IMR-90 (cell line): Measurements from ENCODE around the gene C10orf105. TPM values are rescaled to one million over a fixed set of nuclear protein-coding genes. Genes with fewer than 3 reads are reported as not detected.

Source experiments
- ATAC-seq: fragments of 200-7000 bp; cut with Tn5 transposase; 2 replicates; pipeline ENCODE4 v1.9.1; 2020; ENCODE audit warnings: low read depth, mild to moderate bottlenecking, moderate library complexity
- BruUV-seq: library from RNA; stranded (reverse); fragments of 400-500 nt; replicated peaks from 2 replicates; lab custom pipeline; 2021; lab: Mats Ljungman, UMichigan
- CTCF ChIA-PET: fragments of 300-600 bp; formaldehyde crosslinking; extraction: SDS; loops from one replicate; lab custom pipeline; 2021; ENCODE audit warnings: antibody characterized with exemption; lab: Yijun Ruan, JAX
- POLR2A ChIA-PET: fragments of 300-600 bp; sonication (Branson Sonifier 250); formaldehyde crosslinking; loops from one replicate; lab custom pipeline; 2022; ENCODE audit warnings: antibody characterized with exemption; ENCODE audit not compliant: unreplicated experiment; lab: Charles Lee
- DNase-seq: peaks from one replicate; pipeline ENCODE4 v3.0.0; 2013
- H2AFZ ChIP-seq: replicated peaks from 2 replicates; pipeline ENCODE3; 2013; ENCODE audit warnings: low read length, mild to moderate bottlenecking; ENCODE audit not compliant: poor library complexity
- H2AK5ac ChIP-seq: 2 replicates; pipeline ENCODE4 v1.6.1; 2013; ENCODE audit warnings: low read depth, low read length, inconsistent platforms
- H2AK9ac ChIP-seq: replicated peaks from 2 replicates; pipeline ENCODE3; 2013; ENCODE audit warnings: mild to moderate bottlenecking, low read depth, low read length, moderate library complexity; ENCODE audit not compliant: poor library complexity
- H2BK120ac ChIP-seq: 2 replicates; pipeline ENCODE4 v1.6.1; 2013; ENCODE audit warnings: low read depth, low read length, inconsistent platforms
- H2BK15ac ChIP-seq: 3 replicates; pipeline ENCODE4 v1.6.1; 2013; ENCODE audit warnings: low read depth, low read length, inconsistent platforms
- H2BK20ac ChIP-seq: 2 replicates; pipeline ENCODE4 v1.6.1; 2013; ENCODE audit warnings: low read depth, mild to moderate bottlenecking, inconsistent platforms, low read length, moderate library complexity
- H2BK5ac ChIP-seq: 2 replicates; pipeline ENCODE4 v1.6.1; 2013; ENCODE audit warnings: mild to moderate bottlenecking, low read depth, low read length, inconsistent platforms; ENCODE audit not compliant: poor library complexity, severe bottlenecking
- H3K14ac ChIP-seq: replicated peaks from 2 replicates; pipeline ENCODE4 v1.6.1; 2013; ENCODE audit warnings: low read depth, low read length, inconsistent platforms
- H3K18ac ChIP-seq: 2 replicates; pipeline ENCODE4 v1.6.1; 2013; ENCODE audit warnings: low read depth, low read length, control low read depth
- H3K23ac ChIP-seq: 2 replicates; pipeline ENCODE4 v1.6.1; 2013; ENCODE audit warnings: low read depth, low read length, inconsistent platforms
- H3K27ac ChIP-seq: 2 replicates; pipeline ENCODE4 v1.5.1; 2013; ENCODE audit warnings: mild to moderate bottlenecking, control low read depth, low read length; ENCODE audit not compliant: insufficient read depth
- H3K27me3 ChIP-seq: 2 replicates; pipeline ENCODE4 v1.6.1; 2013; ENCODE audit warnings: low read length; ENCODE audit not compliant: control insufficient read depth, insufficient read depth
- H3K36me3 ChIP-seq: 2 replicates; pipeline ENCODE4 v1.6.1; 2013; ENCODE audit warnings: low read length, mixed read lengths; ENCODE audit not compliant: control insufficient read depth, insufficient read depth
- H3K4ac ChIP-seq: 2 replicates; pipeline ENCODE4 v1.6.1; 2013; ENCODE audit warnings: low read depth, low read length, inconsistent platforms
- H3K4me1 ChIP-seq: 2 replicates; pipeline ENCODE4 v1.6.1; 2013; ENCODE audit warnings: low read length, mixed read lengths; ENCODE audit not compliant: control insufficient read depth, insufficient read depth
- H3K4me2 ChIP-seq: 2 replicates; pipeline ENCODE4 v1.6.1; 2013; ENCODE audit warnings: low read depth, mild to moderate bottlenecking, control low read depth, low read length, moderate library complexity
- H3K4me3 ChIP-seq: 2 replicates; pipeline ENCODE4 v1.5.1; 2013; ENCODE audit warnings: low read depth, mild to moderate bottlenecking, control low read depth, low read length, moderate library complexity; ENCODE audit not compliant: insufficient read depth
- H3K56ac ChIP-seq: 2 replicates; pipeline ENCODE4 v1.6.1; 2013; ENCODE audit warnings: low read length, inconsistent platforms; ENCODE audit not compliant: insufficient read depth; ENCODE audit errors: extremely low read depth
- H3K79me1 ChIP-seq, 2 experiments: 2 replicates each; pipeline ENCODE4 v1.6.1; 2013; ENCODE audit warnings: low read length in 2 of 2, inconsistent platforms in 1 of 2, low read depth in 1 of 2
- H3K9ac ChIP-seq: 2 replicates; pipeline ENCODE4 v1.6.1; 2013; ENCODE audit warnings: low read depth, low read length, control low read depth
- H3K9me1 ChIP-seq: 2 replicates; pipeline ENCODE4 v1.6.1; 2013; ENCODE audit warnings: low read length, inconsistent platforms; ENCODE audit not compliant: insufficient read depth
- H3K9me3 ChIP-seq: 2 replicates; pipeline ENCODE4 v1.6.1; 2013; ENCODE audit warnings: low read length; ENCODE audit not compliant: control insufficient read depth, insufficient read depth
- H4K20me1 ChIP-seq: 2 replicates; pipeline ENCODE4 v1.6.1; 2013; ENCODE audit warnings: low read length, inconsistent platforms; ENCODE audit not compliant: insufficient read depth
- H4K5ac ChIP-seq: 2 replicates; pipeline ENCODE4 v1.6.1; 2013; ENCODE audit warnings: mild to moderate bottlenecking, low read depth, low read length, control low read depth
- H4K8ac ChIP-seq, 2 experiments: 2 replicates each; pipeline ENCODE4 v1.6.1; 2013; ENCODE audit warnings: low read depth in 2 of 2, low read length in 2 of 2, control low read depth in 1 of 2, inconsistent platforms in 1 of 2
- H4K91ac ChIP-seq: 2 replicates; pipeline ENCODE4 v1.6.1; 2013; ENCODE audit warnings: low read depth, low read length, inconsistent platforms; ENCODE audit not compliant: insufficient read depth
- BHLHE40 ChIP-seq: fragments of 150-350 bp; IDR thresholded peaks from 2 replicates; pipeline ENCODE4 v1.6.1; 2016; ENCODE audit warnings: mild to moderate bottlenecking, low read depth, low read length
- CEBPB ChIP-seq: IDR thresholded peaks from 2 replicates; pipeline ENCODE4 v1.6.1; 2012; ENCODE audit warnings: low read depth, low read length, improper control_type of control experiment
- CHD1 ChIP-seq: IDR thresholded peaks from 2 replicates; pipeline ENCODE4 v1.6.1; 2012; ENCODE audit warnings: low read depth, low read length, improper control_type of control experiment
- CTCF ChIP-seq: conservative IDR thresholded peaks from 2 replicates; pipeline ENCODE4 v1.5.1; 2012; ENCODE audit warnings: mild to moderate bottlenecking, low read depth, low read length, improper control_type of control experiment
- ELK1 ChIP-seq: fragments of 150-350 bp; IDR thresholded peaks from 2 replicates; pipeline ENCODE4 v1.6.1; 2016; ENCODE audit warnings: low read depth, mild to moderate bottlenecking, low read length, moderate library complexity, borderline replicate concordance
- FOS ChIP-seq: fragments of 150-350 bp; IDR thresholded peaks from 2 replicates; pipeline ENCODE4 v1.6.1; 2016; ENCODE audit warnings: low read depth, low read length
- MAFK ChIP-seq: IDR thresholded peaks from 2 replicates; pipeline ENCODE4 v1.6.1; 2012; ENCODE audit warnings: low read depth, low read length, improper control_type of control experiment
- MXI1 ChIP-seq: IDR thresholded peaks from 2 replicates; pipeline ENCODE4 v1.6.1; 2012; ENCODE audit warnings: low read depth, mild to moderate bottlenecking, low read length, moderate library complexity, borderline replicate concordance
- POLR2A ChIP-seq: IDR thresholded peaks from 2 replicates; pipeline ENCODE4 v1.6.1; 2012; ENCODE audit warnings: mild to moderate bottlenecking, low read depth, low read length
- RCOR1 ChIP-seq: IDR thresholded peaks from 2 replicates; pipeline ENCODE4 v1.6.1; 2012; ENCODE audit warnings: mild to moderate bottlenecking, low read length, improper control_type of control experiment; ENCODE audit not compliant: insufficient replicate concordance
- RFX5 ChIP-seq: IDR thresholded peaks from 2 replicates; pipeline ENCODE4 v1.8.0; 2012; ENCODE audit warnings: low read depth, mild to moderate bottlenecking, low read length, moderate library complexity
- USF2 ChIP-seq: fragments of 150-350 bp; IDR thresholded peaks from 2 replicates; pipeline ENCODE4 v1.6.1; 2017; ENCODE audit warnings: mild to moderate bottlenecking, antibody characterized with exemption, low read length, low read depth
- WGBS, 2 experiments: methylation state at CpG; one replicate each; pipeline versions ENCODE4 v1.1.5 to v1.1.7; 2013; ENCODE audit warnings: missing lambda C conversion rate in 2 of 2; ENCODE audit not compliant: insufficient read length in 1 of 2; ENCODE audit errors: extremely low coverage in 2 of 2; 5-methylcytosine and 5-hydroxymethylcytosine counted together
- dilution Hi-C: fragments of 300-500 bp; cut with HindIII; formaldehyde crosslinking; loops from one replicate; pipeline ENCODE4 v1.14.3; 2018; ENCODE audit warnings: low sequenced_read_pairs; ENCODE audit not compliant: unreplicated experiment
- in situ Hi-C: fragments of 300-500 bp; cut with MboI; formaldehyde crosslinking; loops from 3 replicates; pipeline ENCODE4 v1.14.3; 2019; ENCODE audit warnings: low sequenced_read_pairs, inconsistent platforms, mixed read lengths
- intact Hi-C: fragments of 100-400 bp; cut with micrococcal nuclease; formaldehyde crosslinking; loops from 2 replicates; pipeline ENCODE4 v1.10.0; 2022
- polyA plus RNA-seq, 3 experiments: library from polyadenylated mRNA; depleted of rRNA; stranded (reverse); fragments of >200 nt; gene quantifications; 2 replicates each; pipeline ENCODE4 v1.2.3, GENCODE V29; 2012; ENCODE audit warnings: low replicate concordance in 1 of 3
- total RNA-seq: library from RNA; depleted of rRNA; stranded (reverse); fragments of >200 nt; gene quantifications from 2 replicates; pipeline ENCODE4 v1.2.3, GENCODE V29; 2012

The C10orf105 gene
- total and polyA plus RNA-seq, 2 of the 4 experiments (the other 2 are of a cell fraction) = under 0.01 TPM; not detected in 1

DNA sequence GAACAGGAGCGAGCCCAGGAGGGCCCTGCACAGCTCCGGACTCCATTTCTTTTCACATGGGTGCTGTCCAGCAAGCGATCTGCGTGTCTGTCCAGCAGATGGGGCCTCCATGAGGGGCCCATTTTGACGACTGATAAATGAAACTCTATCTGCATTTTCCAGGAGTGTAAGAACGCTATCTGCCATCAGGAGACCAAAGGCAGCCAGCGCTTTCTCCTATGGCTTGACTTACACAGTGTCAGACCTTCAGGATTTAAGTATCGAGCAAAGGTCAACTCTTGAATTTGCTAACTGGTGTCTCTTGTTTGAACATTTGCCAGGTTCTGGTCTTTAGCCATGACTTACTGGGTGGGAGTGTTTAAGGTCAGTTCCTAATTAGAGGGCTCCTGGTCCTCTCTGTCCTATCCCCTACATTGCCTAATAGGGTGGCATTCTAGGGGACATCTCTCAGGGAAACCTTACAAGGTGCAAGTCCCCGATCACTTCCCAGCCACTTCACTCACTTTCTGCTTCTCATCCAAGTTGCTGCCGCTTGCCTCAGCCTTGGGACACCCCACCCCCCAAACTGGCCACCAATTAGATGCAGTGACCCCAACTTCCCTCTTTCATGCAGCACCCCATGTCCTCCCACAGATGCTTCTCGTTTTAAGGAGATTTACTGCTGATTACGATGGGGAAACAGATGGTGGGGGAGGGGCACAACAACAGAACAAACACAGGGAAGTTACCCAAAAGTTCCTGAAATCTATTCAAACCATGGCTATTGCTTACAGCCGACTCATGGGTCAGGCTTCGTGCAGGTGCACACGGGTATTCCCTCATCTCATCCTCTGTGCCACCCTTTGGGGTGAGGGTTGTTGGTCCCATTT is 33.7 kb upstream of the C10orf105 start:
- H2AFZ ChIP-seq = no peak overlapping the region
- H3K14ac ChIP-seq = no peak overlapping the region
- no peak overlapping the region for H4K91ac ChIP-seq
- TF ChIP-seq RCOR1 (no peak), USF2 (no peak), CTCF (no peak), FOS (no peak), RFX5 (no peak), CEBPB (no peak), ELK1 (no peak), MXI1 (no peak), POLR2A (no peak), CHD1 (no peak), BHLHE40 (no peak), MAFK (no peak)
- no peak overlapping the region for H3K4me2 ChIP-seq
- no peak overlapping the region for H3K4ac ChIP-seq
- no peak overlapping the region for H2BK120ac ChIP-seq
- in situ Hi-C loops (no loop called here), intact Hi-C loops (no loop called here), dilution Hi-C loops (no loop called here)
- POLR2A ChIA-PET = no interaction called here
- H3K23ac ChIP-seq = no peak overlapping the region
- no peaks in the 10 kb centered on the region for H3K79me1 ChIP-seq
- no peaks in the 10 kb centered on the region for H4K20me1 ChIP-seq
- H3K56ac ChIP-seq = no peak overlapping the region
- no peak overlapping the region for H2BK15ac ChIP-seq
- no peak overlapping the region for H4K8ac ChIP-seq
- WGBS, 2 experiments = 56% methylated on average over 7 of the region's 15 CpGs; no CpG with 5 or more reads in 1 of the 2 experiments
- H3K27ac ChIP-seq = no peak overlapping the region
- no peak overlapping the region for H3K9ac ChIP-seq
- no peak overlapping the region for H4K5ac ChIP-seq
- H2BK5ac ChIP-seq = no peak overlapping the region
- no peak overlapping the region for H3K18ac ChIP-seq
- H3K9me1 ChIP-seq = 0 out of 2 replicates have a peak, but pooled peaks cover 8% of the 10 kb centered on the region
- H3K27me3 ChIP-seq = peaks cover 3% of the 10 kb centered on the region
- CTCF ChIA-PET = interaction anchor here (0.7 to 0.9 kb wide), 2 partner anchors 13 to 15 kb away, joined by 3 to 6 read pairs; no protein-coding TSS in a partner anchor
- H3K36me3 ChIP-seq = peaks cover 10% of the 10 kb centered on the region; the same call in 1 of the 2 replicates
- DNase-seq (no peak), ATAC-seq (no peak)
- no TSS peak for BruUV-seq
- no peaks in the 10 kb centered on the region for H3K9me3 ChIP-seq
- H2AK5ac ChIP-seq = no peak overlapping the region
- no peak overlapping the region for H2AK9ac ChIP-seq
- H3K4me3 ChIP-seq = no peak overlapping the region
- H2BK20ac ChIP-seq = no peak overlapping the region
- peaks cover 9% of the 10 kb centered on the region; the same call in 1 of the 2 replicates for H3K4me1 ChIP-seq
